Measurements from ENCODE around the gene ATRIP. TPM values are rescaled to one million over a fixed set of nuclear protein-coding genes. Genes with fewer than 3 reads are reported as not detected.

The ATRIP gene
- total RNA-seq, 1 experiment from 2014 or later, result 12.8 TPM

Other genes starting within 250 kb of the ATRIP start
- 0.45 and 0.48 TPM in 2 replicates for gene CAMP, start 223.2 kb upstream of the ATRIP start, total RNA-seq (2014; rRNA removed; shearing (Covaris generic))
- 9.8 and 9.9 TPM in 2 replicates for gene ZNF589, start 205.6 kb upstream of the ATRIP start, total RNA-seq (2014; rRNA removed; shearing (Covaris generic))
- 28.2 and 30.9 TPM in 2 replicates for gene NME6, start 145.4 kb upstream of the ATRIP start, total RNA-seq (2014; rRNA removed; shearing (Covaris generic))
- not detected in 2 replicates for gene SPINK8, start 113.1 kb upstream of the ATRIP start, total RNA-seq (2014; rRNA removed; shearing (Covaris generic))
- 0.30 and 0.35 TPM in 2 replicates for gene FBXW12, start 74.5 kb upstream of the ATRIP start, total RNA-seq (2014; rRNA removed; shearing (Covaris generic))
- gene PLXNB1, start 16.7 kb upstream of the ATRIP start, total RNA-seq (2014; rRNA removed; shearing (Covaris generic)), result 23.4 and 45.0 TPM in 2 replicates
- 11.3 and 12.0 TPM in 2 replicates for gene CCDC51, start 6.6 kb upstream of the ATRIP start, total RNA-seq (2014; rRNA removed; shearing (Covaris generic))
- gene TMA7, start 6.5 kb upstream of the ATRIP start, total RNA-seq (2014; rRNA removed; shearing (Covaris generic)), result 491 and 498 TPM in 2 replicates
- gene SHISA5, start 57.4 kb downstream of the ATRIP start, total RNA-seq (2014; rRNA removed; shearing (Covaris generic)), result 74.9 and 78.1 TPM in 2 replicates
- 8.0 and 8.3 TPM in 2 replicates for gene PFKFB4, start 110.1 kb downstream of the ATRIP start, total RNA-seq (2014; rRNA removed; shearing (Covaris generic))
- gene UCN2, start 117.0 kb downstream of the ATRIP start, total RNA-seq (2014; rRNA removed; shearing (Covaris generic)), result 0.14 TPM in 1 of 2 replicates, not detected in the other
- gene COL7A1, start 148.6 kb downstream of the ATRIP start, total RNA-seq (2014; rRNA removed; shearing (Covaris generic)), result 1.5 and 2.0 TPM in 2 replicates
- gene UQCRC1, start 162.9 kb downstream of the ATRIP start, total RNA-seq (2014; rRNA removed; shearing (Covaris generic)), result 137 and 162 TPM in 2 replicates
- not detected in 2 replicates for gene TMEM89, start 175.0 kb downstream of the ATRIP start, total RNA-seq (2014; rRNA removed; shearing (Covaris generic))
- gene SLC26A6, start 188.7 kb downstream of the ATRIP start, total RNA-seq (2014; rRNA removed; shearing (Covaris generic)), result 14.8 and 18.9 TPM in 2 replicates
- gene CELSR3, start 216.1 kb downstream of the ATRIP start, total RNA-seq (2014; rRNA removed; shearing (Covaris generic)), result 1.1 and 1.7 TPM in 2 replicates
- 11.8 and 13.7 TPM in 2 replicates for gene NCKIPSD, start 239.2 kb downstream of the ATRIP start, total RNA-seq (2014; rRNA removed; shearing (Covaris generic))

Data from SJCRH30 (cell line).